Renal cortical epithelial cell (primary cell): ENCODE data around the gene CHTF18. TPM values are rescaled to one million over a fixed set of nuclear protein-coding genes. Genes with fewer than 3 reads are reported as not detected.
"Not testable (repeated sequence)": the region's sequence is repeated elsewhere in the genome, so short reads cannot be mapped to it uniquely, and the experiment has no call there.

Experiments used
- DNase-seq: peaks from one replicate; pipeline ENCODE4 v3.0.0-alpha.2; 2011; ENCODE audit warnings: low read depth
- total RNA-seq: library from RNA; depleted of rRNA; stranded (reverse); fragments of >200 nt; gene quantifications from 2 replicates; pipeline ENCODE4 v1.2.3, GENCODE V29; 2014

The CHTF18 gene
- total RNA-seq, 1 donor from 2014 or later: 4.2 TPM

GRCh38 chr16:807347-808084, 19.1 kb downstream of the CHTF18 start:
- peak; percentile 70 for DNase-seq

DNA sequence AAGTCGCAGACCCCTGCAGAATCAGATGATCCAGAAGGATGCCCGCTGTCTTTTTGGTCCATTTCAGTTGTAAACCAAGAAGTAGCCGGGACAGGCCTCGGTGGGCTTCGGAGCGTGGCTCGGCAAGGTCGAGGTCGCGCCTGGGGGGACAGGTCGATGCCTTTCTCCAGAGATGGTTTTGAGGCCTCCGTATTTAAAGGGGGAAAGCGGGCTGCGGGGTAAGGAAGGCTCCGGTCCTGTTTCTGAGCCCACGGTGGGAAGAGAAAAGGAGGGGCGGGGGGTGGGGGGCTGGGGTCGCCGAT, 19.6 kb downstream of the CHTF18 start:
- DNase-seq: no peak

GRCh38 chr16:813204-813915, 24.9 kb downstream of the CHTF18 start:
- DNase-seq: no peak

DNA sequence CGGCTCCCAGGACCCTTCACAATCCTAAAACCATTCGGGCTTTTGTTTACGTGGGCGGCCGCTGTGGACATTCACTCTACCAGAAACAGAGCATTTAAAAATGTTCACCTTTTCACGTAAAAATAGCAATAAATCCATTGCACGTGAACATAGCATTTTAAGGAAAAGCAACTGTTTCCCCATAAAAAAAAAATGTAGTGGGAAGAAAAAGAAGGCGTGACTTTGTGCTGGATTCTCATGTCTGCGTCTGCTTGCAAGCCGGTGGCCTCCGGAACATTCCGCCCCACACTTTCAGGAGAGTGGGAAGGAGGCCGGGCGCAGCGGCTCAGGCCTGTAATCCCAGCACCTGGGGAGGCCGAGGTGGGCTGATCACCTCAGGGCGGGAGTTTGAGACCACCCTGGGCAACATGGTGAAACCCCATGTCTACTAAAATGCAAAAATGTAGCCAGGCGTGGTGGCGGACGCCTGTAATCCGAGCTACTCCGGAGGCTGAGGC, 25.5 kb downstream of the CHTF18 start:
- DNase-seq: no peak

DNA sequence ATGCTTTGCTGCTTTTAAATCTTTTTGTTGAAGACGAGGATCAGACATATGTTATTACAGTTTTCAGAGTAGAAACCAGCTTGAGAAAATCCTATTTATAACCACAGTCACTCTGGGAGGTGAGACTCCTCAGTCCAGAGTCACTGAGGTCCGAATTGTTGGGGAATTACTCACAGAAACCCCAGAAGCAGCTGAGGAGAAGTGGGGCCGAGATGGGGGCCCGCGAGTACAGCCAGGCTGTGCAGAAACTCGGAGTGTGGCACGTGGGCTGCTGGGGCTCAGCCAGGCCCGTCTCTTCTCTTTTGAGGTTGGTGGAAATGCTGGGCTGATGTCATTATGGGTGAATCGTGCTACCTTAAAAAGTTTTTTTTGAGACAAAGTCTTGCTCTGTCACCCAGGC, 26.6 kb downstream of the CHTF18 start:
- peak; percentile 2 for DNase-seq

DNA sequence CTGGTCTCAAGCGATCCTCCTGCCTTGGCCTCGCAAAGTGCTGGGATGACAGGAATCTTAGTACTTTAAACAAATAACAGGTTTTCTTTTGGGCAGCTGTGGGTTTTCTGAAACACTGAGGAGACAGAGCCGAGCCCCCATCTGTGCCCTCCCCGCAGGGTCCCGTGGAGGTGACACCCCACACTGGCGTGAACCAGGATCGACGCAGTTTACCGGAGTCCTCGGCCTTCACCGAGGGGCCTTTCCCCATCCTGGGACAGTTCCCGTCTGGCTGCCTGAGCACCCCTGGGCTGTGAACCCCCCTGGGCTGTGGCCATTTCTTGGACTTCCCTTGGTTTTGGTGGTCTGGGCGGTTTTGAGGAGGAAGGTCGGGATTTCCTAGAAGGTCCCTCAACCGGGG, 27.4 kb downstream of the CHTF18 start:
- no peak for DNase-seq

GRCh38 chr16:817001-817906, 28.8 kb downstream of the CHTF18 start:
- no peak for DNase-seq

GRCh38 chr16:818132-818531, 29.7 kb downstream of the CHTF18 start:
- DNase-seq: no peak

- DNase-seq: no peak
Measured at GRCh38 chr16:818592-818991, 30.2 kb downstream of the CHTF18 start.

DNA sequence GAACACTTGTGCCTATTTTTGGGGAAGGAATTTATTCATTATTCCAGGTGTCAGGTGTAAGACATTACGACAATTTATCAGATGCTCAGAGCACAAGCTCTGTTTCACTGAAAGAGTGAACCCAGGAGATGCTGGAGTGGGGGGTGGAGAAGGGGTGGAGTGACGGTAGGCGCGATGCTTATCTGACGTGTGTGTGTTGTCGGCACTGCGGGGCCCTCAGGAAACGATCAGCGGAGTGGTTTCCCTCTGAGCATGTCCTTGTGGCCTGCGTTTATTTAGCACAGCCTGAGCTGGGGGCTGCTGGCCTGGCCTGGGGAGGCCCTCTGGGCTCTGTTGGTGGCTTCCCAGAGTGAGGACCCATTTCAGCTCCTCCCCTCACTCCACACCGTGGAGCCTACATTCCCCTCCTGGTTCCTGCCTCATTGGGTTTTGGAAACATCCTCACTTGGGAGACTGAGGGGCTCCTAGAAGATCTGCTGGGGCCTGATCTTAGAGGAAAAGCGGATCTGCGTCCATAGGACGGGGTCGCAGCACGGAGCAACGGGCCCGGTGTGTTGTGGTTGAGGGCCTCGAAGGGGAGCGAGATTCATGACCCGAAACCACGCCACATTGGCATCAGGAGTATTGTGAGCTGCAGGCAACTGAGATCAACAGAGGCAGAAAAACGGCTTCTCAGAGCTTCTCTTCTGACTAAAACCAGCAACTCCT, 31.1 kb downstream of the CHTF18 start:
- DNase-seq: no peak

DNA sequence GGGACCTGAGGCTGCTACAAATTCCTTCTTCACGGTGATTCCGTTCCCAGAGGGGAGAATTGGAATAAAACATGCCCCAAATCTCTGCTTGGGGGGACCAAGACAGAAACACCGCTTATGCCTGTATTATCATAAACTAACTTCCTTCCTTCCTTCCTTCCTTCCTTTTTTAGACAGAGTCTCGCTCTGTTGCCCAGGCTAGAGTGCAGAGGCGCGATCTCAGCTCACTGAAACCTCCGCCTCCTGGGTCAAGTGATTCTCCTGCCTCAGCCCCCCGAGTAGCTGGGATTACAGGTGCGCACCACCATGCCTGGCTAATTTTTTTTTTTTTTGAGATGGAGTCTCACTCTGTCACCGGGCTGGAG, 31.6 kb downstream of the CHTF18 start:
- not testable (repeated sequence) for DNase-seq

GRCh38 chr16:820748-821147, 32.3 kb downstream of the CHTF18 start:
- DNase-seq: no peak

DNA sequence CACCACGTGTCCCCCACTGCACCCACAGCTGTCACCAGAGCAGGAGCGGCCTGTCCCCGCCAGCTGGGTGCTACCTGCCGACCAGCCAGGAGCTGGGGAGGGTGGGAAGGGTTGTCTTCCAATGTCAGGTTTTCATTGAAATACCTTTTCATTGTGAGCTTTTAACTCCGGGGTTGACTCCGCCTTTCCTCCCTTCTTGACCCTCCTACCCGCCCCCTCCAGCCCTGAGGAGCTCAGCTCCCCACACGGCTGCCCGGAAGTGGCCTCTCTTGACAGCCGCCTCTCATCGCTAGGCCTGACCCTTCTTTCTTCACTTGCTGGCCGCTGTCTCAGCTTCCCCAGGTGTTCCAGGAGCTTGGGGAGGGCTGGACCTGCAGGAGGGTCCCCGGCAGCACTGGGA, 33.3 kb downstream of the CHTF18 start:
- DNase-seq: no peak

GRCh38 chr16:822174-822908, 33.9 kb downstream of the CHTF18 start:
- DNase-seq: no peak

DNA sequence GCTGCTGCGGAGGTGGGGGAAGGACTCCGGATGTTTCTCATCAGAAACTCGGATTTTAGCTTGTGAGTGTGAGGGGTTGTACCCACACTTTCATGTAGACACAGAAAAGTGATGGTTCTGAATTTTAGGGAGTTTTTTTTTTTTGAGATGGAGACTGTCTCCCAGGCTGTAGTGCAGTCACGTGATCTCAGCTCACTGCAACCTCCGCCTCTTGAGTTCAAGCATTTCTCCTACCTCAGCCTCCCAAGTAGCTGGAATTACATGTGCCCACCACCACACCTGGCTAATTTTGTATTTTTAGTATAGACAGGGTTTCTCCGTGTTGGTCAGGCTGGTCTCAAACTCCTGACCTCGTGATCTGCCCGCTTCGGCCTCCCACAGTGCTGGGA, 34.5 kb downstream of the CHTF18 start:
- DNase-seq: no peak

- no peak for DNase-seq
Measured at GRCh38 chr16:824194-824593, 35.8 kb downstream of the CHTF18 start.

DNA sequence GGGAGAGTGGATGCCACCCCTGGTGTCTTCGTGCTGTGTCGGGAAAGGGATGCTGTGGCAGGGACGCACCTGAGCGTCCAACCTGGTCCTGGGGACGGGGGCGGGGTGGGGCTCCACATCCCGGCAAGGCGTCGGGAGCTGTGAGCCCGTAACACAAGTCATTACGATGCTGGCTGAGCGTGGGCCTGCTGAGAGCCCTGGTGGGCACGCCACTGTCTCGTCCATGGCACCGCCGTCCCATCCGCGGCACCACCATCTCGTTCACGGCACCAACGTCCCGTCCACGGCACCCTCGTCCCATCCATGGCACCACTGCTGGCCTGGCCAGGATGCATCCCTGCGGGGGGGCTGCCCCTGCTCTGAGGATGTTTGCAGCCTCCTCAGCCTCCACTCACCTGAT, 36.2 kb downstream of the CHTF18 start:
- no peak for DNase-seq

DNA sequence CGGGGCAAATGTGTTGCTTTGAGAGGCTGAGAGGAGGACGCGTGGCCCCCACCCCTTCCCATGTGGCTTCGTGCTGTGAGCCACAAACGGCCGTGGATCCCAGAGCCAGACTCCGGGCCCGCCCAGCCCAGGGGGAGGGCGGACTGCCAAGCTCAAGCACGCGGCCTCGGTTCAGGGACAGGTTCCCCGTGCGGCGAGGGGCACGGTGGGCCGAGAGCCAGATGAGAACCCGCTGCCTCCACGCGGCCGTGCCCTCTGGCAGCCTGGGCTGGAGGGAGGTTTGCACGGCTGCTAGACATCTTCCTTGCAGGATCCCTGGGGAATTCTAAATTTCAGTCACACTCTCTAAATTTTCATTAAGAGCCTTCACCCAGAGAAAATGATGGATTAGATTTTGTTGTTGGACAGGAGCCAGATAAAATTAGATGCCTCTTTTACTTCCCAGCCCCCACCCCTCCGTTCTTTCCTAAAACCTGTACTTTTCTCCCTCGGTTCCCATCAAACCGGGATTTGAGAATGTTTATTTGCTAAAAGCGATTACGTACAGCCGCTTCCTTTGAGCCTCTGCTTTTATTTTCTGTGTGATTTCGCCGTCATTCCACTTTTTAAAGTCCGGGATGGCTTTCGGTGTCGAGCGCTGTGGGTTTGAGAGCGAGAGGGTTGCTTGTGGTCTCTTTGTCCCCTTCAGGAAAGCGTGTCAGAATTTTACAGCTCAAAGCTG, 37.1 kb downstream of the CHTF18 start:
- DNase-seq: no peak

- no peak for DNase-seq
Measured at GRCh38 chr16:827513-827912, 39.1 kb downstream of the CHTF18 start.

DNA sequence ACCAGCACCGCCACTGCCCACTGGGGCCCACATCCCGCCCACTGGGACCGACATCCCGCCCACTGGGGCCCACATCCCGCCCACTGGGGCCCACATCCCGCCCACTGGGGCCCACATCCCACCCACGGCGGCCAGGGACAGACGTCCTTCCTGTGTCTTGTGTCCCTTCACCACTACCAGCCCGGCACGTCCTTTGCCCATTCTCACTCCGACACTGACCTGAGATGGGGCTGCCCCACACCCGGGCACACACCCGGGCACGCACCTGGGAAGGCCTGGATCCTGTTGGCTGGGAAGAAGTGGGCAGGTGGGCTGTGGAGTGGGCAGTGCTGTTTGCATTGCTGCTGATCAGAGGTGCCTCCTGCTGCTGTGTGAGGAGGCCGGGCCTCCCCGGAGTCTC, 40.5 kb downstream of the CHTF18 start:
- no peak for DNase-seq
